ENCODE measurements around the gene TUBGCP3. TPM values are rescaled to one million over a fixed set of nuclear protein-coding genes. Genes with fewer than 3 reads are reported as not detected.

The TUBGCP3 gene
- total and polyA plus RNA-seq, 2 experiments from 2014 or later = 12.8 to 40.2 TPM

GRCh38 chr13:112606109-112607001, 18.4 kb upstream of the TUBGCP3 start:
- H3K4me1 Mint-ChIP-seq = peaks cover 8% of the 10 kb centered on the region; the same call in 2 of the 3 replicates
- Histone ChIP-seq H3K36me3 (ENCODE audit: insufficient read depth) (no peaks in the 10 kb centered on the region), H3K27ac (ENCODE audit: low read depth) (peak overlapping the region; percentile 76; the same call in 1 of the 2 replicates), H3K4me1 (ENCODE audit: insufficient read depth) (no peaks in the 10 kb centered on the region; the same call in 1 of the 2 replicates), H3K4me2 (peak overlapping the region; percentile 77), H3K27me3 (ENCODE audit: insufficient read depth) (peaks cover 5% of the 10 kb centered on the region; the same call in 1 of the 2 replicates), H3F3A (replicated peaks; ENCODE audit: low read depth) (no peaks in the 10 kb centered on the region), H4K20me1 (replicated peaks; ENCODE audit: insufficient read depth) (no peaks in the 10 kb centered on the region), H3K79me2 (replicated peaks; ENCODE audit: insufficient read depth) (no peaks in the 10 kb centered on the region), H2AFZ (peak overlapping the region; percentile 82; the same call in 1 of the 2 replicates), H3K4me3 (peak overlapping the region; percentile 53), H3K9me2 (ENCODE audit: insufficient read depth) (no peaks in the 10 kb centered on the region)
- no peaks in the 10 kb centered on the region for H3K36me3 Mint-ChIP-seq (ENCODE audit: low read depth)
- peak overlapping the region; percentile 79 for H3K4me3 Mint-ChIP-seq
- peak; percentile 91 to 94 for TF ChIP-seq CTCF (conservative IDR thresholded peaks at IDR 0.05; ENCODE audit: low read depth in 2 of 2)
- TF ChIP-seq POLR2AphosphoS5 (IDR thresholded peaks at IDR 0.05; ENCODE audit: low read depth) = peak; percentile 66
- no peak for TF ChIP-seq ZNF331 (CRISPR knock-in tag; IDR thresholded peaks at IDR 0.05; ENCODE audit: low read depth)
- TF ChIP-seq CREB1 (CRISPR knock-in tag; IDR thresholded peaks at IDR 0.05; ENCODE audit: low read depth) = no peak
- TF ChIP-seq ETS1 (IDR thresholded peaks at IDR 0.05) = no peak
- no peak for TF ChIP-seq JUNB (IDR thresholded peaks at IDR 0.05; ENCODE audit: unreplicated experiment)
- ATAC-seq = peak; percentile 100
- peak; percentile 95 for DNase-seq (ENCODE audit: low spot score)
- H3K9me3 Mint-ChIP-seq = peaks cover 4% of the 10 kb centered on the region; the same call in 1 of the 3 replicates
- peaks cover 2% of the 10 kb centered on the region for H3K27me3 Mint-ChIP-seq (ENCODE audit: insufficient read depth, low read depth, poor library complexity)
- peak overlapping the region; percentile 90 for H3K27ac Mint-ChIP-seq

- H3K9me3 Mint-ChIP-seq = peaks cover 4% of the 10 kb centered on the region; the same call in 1 of the 3 replicates
- TF ChIP-seq EZH2 (IDR thresholded peaks at IDR 0.05; ENCODE audit: low read depth, unreplicated experiment) (no peak), ZNF462 (CRISPR knock-in tag; IDR thresholded peaks at IDR 0.05) (no peak), ETS1 (IDR thresholded peaks at IDR 0.05) (no peak), POLR2AphosphoS5 (IDR thresholded peaks at IDR 0.05; ENCODE audit: low read depth) (no peak)
Observed at GRCh38 chr13:112605531-112605990, 17.6 kb upstream of the TUBGCP3 start.

More at GRCh38 chr13:112605531-112605990, 17.6 kb upstream of the TUBGCP3 start:
- Mint-ChIP-seq H3K4me1 (peaks cover 9% of the 10 kb centered on the region; the same call in 2 of the 3 replicates), H3K4me3 (peak overlapping the region; percentile 79), H3K27ac (peak overlapping the region; percentile 90; the same call in 1 of the 2 replicates), H3K27me3 (ENCODE audit: insufficient read depth, low read depth, poor library complexity) (peaks cover 2% of the 10 kb centered on the region), H3K36me3 (ENCODE audit: low read depth) (no peaks in the 10 kb centered on the region)
- no peaks in the 10 kb centered on the region; the same call in 1 of the 2 replicates for H3K4me1 ChIP-seq (ENCODE audit: insufficient read depth)
- H4K20me1 ChIP-seq (replicated peaks; ENCODE audit: insufficient read depth) = no peaks in the 10 kb centered on the region
- no peaks in the 10 kb centered on the region for H3F3A ChIP-seq (replicated peaks; ENCODE audit: low read depth)
- no peak overlapping the region for H3K27ac ChIP-seq (ENCODE audit: low read depth)
- DNase-seq (ENCODE audit: low spot score) (peak; percentile 44), ATAC-seq (peak; percentile 55)
- H3K36me3 ChIP-seq (ENCODE audit: insufficient read depth) = no peaks in the 10 kb centered on the region
- peak overlapping the region; percentile 77 for H3K4me2 ChIP-seq
- peak overlapping the region; percentile 53 for H3K4me3 ChIP-seq
- H3K27me3 ChIP-seq (ENCODE audit: insufficient read depth) = peaks cover 5% of the 10 kb centered on the region; the same call in 1 of the 2 replicates
- H3K9me2 ChIP-seq (ENCODE audit: insufficient read depth) = no peaks in the 10 kb centered on the region
- no peaks in the 10 kb centered on the region for H3K79me2 ChIP-seq (replicated peaks; ENCODE audit: insufficient read depth)
- H2AFZ ChIP-seq = 0 out of 2 replicates have a peak overlapping the region, but pooled peaks have one; percentile 33
